NCI-H1092 treated with DMSO at 0.1 percent for 48 hours (cell line): ENCODE measurements around the gene HOXB2.

Experiments used
- DNase-seq: peaks from one replicate; lab custom pipeline; 2025; lab: John Stamatoyannopoulos, UW

The HOXB2 gene

DNA sequence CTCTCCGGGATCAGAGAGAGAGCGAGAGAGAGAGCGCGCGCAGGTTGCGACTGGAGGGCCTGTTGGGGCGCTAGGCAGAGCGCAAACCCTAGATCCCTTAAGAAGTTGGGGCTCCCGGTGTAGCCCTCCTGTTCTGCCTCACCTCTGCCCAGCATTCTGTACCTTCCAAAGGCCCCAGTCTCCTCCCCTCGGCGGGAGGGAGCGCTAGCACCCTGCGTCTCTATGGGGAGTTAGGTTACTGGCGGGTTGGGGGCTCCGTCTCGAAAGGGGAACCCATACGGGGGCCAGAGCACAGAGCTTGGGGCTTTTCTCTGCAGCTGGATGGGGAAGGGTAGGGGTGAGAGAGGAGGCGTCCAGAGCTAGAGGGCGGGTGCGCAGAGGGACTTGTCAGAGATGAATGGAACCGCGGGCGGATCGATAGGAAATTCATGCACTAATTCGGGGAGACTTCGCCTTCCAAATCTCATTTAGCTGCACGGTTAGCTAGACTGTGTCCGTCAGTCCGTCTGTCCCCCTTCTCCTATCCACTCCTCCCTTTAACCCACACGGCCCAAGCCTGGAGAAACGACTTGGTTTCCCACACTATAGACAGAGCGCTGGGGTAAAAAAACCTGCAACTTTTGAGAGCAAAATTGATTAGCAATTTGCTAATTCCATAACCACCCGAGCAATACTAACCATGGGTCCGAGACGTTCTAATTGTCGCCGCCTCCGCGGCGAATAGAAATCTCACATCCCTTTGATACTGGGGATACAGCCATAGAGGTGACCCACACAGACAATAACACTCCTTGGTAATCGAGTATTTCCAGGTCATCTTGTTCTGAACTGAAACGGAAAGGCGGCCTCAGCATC, 33.9 kb upstream of the HOXB2 start:
- no peak for DNase-seq

DNA sequence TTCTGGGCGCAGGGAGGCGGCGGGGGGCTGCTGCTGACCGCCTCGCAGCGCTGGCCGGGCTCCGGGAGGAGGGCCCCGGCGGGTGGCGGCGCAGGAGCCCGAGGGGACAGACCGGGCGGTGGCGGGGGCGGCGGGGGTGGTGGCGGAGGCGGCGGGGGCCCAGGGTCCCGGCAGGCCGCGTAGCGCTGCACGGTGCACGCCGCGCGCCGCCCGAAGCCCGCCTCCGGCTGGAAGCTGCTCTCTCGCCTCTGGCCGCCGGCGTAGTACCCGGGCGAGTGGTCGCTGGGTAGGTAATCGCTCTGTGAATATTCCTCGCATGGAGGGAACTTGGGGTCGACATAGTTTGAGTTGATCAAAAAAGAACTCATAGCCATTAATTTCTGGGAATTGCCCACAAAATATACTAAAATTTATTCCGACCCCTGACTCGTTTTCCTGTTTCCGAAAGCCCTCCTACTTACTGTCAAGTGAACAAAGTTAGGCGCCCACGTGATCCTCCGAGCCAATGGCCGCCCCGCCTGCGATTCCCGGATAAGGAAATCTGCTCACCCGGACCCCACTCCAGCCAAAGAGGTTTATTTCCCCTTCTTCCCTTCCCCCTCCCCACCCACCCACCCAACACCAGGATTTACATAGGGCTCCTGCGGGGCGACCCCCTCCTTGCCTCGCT, 33.2 kb upstream of the HOXB2 start, which contains the start of gene HOXB4:
TSS of gene HOXB4 (minus strand) at position 405 of the 670 bp plus-strand sequence. CDS start at position 374, 31 bp downstream.
- no peak for DNase-seq

DNA sequence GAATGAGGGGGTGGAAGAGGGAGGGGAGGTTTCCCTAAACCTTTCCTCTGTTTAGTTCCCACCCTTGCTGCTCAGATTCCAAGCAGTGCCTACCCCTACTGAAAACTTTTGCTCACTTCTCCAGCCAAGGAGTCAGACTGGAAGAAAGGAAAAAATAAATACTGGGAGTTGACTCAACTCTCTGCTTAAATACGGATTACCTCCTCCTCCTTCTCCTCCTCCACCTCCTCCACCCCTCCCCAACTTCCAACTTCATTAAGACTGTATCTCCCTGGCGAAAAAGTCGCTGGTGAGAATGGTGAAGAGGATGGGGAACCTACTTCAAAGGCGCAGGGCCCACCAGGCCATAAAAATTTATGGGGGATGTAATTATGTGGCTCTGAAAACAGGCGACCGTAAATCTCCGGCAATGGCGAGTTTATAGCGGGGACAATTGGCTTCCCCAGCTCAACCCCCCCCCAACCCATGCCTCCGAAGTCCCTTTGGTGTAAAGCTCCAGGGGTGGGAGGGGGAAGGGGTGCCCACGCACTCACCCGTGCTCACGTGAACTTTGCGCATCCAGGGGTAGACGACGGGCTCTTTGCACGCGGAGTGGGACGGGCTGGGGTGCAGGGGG, 32.5 kb upstream of the HOXB2 start:
- DNase-seq = no peak

DNA sequence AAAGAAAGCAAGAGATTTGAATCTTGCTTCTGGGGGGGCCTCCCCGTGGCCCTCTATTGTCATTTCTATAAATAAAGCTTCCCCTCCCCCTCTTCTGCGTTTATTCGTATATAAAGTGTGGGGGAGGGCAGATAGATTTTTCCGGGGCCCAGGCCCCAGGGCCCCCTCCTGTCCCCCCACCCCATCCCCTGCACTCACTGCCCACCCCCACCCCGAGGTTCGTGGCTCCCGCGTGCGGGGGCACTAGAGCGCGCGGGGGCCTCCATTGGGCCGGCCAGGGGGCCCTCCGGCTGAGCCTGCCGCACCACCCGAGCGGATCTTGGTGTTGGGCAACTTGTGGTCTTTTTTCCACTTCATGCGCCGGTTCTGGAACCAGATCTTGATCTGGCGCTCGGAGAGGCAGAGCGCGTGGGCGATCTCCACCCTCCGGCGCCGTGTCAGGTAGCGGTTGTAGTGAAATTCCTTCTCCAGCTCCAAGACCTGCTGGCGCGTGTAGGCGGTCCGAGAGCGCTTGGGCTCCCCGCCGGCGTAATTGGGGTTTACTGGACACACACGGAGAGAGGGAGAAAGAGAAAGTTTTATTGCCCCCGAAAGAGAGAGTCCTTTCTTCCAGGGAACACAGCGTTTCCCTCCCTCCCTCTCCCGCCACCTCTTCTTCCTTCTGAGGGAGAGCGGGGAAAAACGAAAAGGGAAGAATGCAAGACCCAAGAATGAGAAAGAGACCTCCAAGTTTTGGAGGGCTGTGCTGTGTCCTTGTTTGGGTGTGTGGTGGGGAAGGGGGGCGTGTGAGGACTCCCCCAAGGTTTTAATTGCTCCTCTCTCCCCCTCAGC, 31.8 kb upstream of the HOXB2 start:
- no peak for DNase-seq

DNA sequence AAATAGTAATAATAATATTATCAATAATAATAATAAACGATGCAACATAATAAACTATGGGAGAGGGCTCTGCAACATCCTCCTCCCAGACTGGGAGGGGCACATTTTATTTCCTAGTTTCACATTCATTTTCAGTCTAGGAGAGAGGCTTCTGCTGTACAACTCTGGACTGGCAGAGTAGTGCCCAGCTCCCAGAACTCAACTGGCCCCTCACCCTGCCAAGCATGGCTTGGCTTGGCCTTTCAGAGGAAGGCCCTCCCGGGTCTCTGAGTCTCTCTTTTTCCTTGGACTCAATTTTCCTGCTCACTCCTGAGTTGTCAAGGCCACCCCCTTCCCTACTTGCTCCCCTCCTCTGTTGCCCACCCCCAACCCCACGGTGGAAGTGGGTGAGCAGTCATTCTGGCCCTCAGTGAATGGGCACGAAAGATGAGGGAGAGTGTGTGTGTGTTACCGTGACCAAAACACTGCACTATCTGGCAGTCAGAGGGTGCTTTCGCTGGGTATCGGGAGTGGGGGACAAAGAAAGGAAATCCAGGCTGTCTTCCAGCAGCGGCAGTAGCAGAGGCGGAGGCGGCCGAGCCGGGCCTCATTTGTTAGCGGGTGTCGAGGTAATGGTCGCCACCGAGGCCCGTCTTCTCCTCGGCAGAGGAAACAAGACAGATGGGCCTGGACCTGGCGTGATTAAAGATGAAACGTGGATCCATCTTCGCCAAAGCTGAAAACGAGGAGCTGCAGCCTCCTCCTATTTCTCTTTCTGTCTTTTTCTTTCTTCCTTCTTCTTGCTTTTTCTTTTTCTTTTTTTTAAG, 31.0 kb upstream of the HOXB2 start:
- DNase-seq = no peak

- DNase-seq = no peak
Observed at GRCh38 chr17:48575066-48575582, 30.2 kb upstream of the HOXB2 start.

- no peak for DNase-seq
Observed at GRCh38 chr17:48574505-48575065, 29.7 kb upstream of the HOXB2 start.

- no peak for DNase-seq
Observed at GRCh38 chr17:48571826-48572417, 27.0 kb upstream of the HOXB2 start.

- DNase-seq = no peak
Observed at GRCh38 chr17:48571024-48571818, 26.3 kb upstream of the HOXB2 start.

DNA sequence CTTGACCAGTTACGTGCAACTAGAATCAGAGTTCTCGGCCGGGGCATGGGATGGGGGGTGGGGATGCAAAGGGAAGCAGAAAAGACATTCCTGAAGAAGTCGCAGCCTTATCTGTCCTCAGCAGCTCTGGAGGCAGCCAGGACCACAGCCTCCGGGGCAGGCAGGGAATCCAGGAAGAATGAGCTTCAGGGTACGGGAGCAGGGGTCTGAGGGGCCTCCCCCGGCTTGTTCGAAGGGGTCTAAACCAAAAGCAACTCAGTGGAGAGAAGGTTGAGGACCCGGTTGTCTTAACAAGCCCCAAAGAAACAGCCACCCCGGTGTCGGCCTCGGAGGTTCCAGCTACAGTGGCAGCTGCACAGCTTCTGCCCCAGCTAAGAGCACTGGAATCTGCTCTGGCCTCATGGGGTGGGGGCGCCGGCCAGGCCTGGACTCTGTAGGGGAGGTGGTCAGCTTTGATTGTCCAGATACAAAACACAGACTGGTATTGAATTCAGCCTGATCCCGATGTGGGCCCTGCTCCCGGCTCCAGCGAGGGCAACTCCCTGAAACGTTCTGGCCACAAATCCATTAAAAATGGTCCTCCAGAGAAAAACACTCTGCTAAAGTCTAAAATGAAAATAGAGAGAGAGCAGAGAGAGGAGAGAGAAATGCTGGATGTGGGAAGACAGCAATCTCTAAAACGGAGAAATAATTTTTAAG, 25.6 kb upstream of the HOXB2 start:
- no peak for DNase-seq

DNA sequence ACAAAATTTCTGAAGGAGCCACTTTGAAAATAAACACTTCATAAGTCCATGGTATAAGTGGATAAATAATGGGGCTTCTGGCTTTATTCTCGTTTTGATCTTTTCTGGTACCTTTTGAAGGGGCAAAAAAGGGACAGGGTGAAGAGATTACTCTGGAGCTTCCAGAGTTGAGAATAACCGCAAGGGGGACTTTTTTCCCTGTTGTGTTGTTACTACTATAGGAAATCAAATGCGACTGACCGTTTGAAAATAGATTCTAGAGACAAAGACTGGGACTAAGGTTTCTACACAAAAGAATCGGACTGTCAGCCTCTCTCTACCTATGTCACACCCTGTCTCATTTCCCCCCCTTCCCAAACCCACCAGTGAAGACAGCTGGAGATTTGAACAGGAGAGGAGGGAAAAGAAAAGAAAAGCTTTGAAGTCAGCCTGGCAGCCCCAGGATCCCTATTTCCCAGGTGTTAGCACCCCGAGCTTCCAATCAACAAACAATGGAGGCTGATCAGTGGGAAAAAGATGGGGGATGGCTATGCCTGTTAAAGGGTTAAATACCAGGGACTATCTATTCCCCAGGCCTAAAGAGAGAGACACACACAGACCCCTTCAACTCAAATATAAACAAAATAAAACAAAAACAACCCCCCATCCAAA, 24.9 kb upstream of the HOXB2 start:
- no peak for DNase-seq

- DNase-seq = no peak
Observed at GRCh38 chr17:48569240-48569582, 24.3 kb upstream of the HOXB2 start.

- no peak for DNase-seq
Observed at GRCh38 chr17:48568499-48569239, 23.8 kb upstream of the HOXB2 start.

DNA sequence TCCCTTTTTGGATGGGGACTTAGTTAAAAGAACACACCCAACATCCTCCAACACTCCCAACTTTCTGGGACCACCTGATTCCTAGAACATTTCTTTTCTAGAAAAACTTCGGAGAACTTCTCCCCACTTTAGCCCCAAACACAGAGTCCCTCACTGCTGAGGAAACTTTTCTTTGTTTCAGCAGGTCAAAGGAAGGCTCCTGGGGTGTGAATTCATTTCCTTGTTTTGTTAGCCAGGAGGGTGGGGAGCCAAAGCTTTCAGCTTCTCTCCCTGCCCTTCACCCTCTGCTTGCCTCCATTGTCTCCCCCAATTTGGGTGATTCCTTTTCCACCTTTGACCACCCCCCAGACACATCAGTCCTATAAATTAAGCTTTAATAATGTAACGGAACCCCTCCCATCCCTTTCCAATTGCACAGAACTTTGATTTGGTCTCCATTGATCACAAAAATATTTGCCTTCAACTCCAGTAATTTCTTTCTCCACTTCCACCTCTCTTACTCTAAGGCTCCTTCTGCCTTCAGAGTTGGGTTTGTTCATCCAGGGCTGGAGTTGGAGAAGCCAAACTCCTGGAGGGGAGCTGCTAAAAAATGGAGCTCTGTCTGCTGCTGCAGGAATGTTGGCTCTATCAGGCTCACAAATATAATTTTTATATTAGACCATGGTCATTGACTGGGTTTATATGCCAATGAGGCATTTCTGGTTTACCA, 22.9 kb upstream of the HOXB2 start:
- DNase-seq = no peak

GRCh38 chr17:48567209-48567608, 22.3 kb upstream of the HOXB2 start:
- no peak for DNase-seq

GRCh38 chr17:48566717-48567116, 21.8 kb upstream of the HOXB2 start:
- DNase-seq = no peak
